ENCODE measurements around the gene NAT14.

- TF ChIP-seq SP1 (IDR thresholded peaks at IDR 0.05) (no peak), NFRKB (IDR thresholded peaks at IDR 0.05) (no peak), ELF4 (IDR thresholded peaks at IDR 0.05) (no peak), FOXA1 (IDR thresholded peaks at IDR 0.05) (no peak), FOXK2 (IDR thresholded peaks at IDR 0.05) (no peak), HDGF (IDR thresholded peaks at IDR 0.05; ENCODE audit: borderline replicate concordance) (no peak), PKNOX1 (IDR thresholded peaks at IDR 0.05) (no peak), SUZ12 (IDR thresholded peaks at IDR 0.05) (no peak), ZNF384 (IDR thresholded peaks at IDR 0.05) (no peak)
Observed at GRCh38 chr19:55464039-55464661, 20.8 kb upstream of the NAT14 start.

Measured in HEK293T (cell line).